H9 (cell line): ENCODE measurements around the gene DPYSL5. TPM values are rescaled to one million over a fixed set of nuclear protein-coding genes. Genes with fewer than 3 reads are reported as not detected.

Experiments
- DNase-seq: peaks from one replicate; pipeline ENCODE4 v3.0.0-alpha.2; 2017
- H2AFZ ChIP-seq: one replicate; pipeline ENCODE4 v1.6.1; 2013; ENCODE audit warnings: mild to moderate bottlenecking, low read length, control low read depth, moderate library complexity
- H2AK5ac ChIP-seq: 2 replicates; pipeline ENCODE4 v1.6.1; 2013; ENCODE audit warnings: low read length, control low read depth, mixed read lengths; ENCODE audit not compliant: insufficient read length
- H2BK120ac ChIP-seq: one replicate; pipeline ENCODE4 v1.6.1; 2013; ENCODE audit warnings: low read depth, mild to moderate bottlenecking, low read length, control low read depth, inconsistent platforms; ENCODE audit not compliant: poor library complexity, severe bottlenecking
- H2BK12ac ChIP-seq: 2 replicates; pipeline ENCODE4 v1.6.1; 2013; ENCODE audit warnings: low read length, control low read depth, mixed read lengths, low read depth; ENCODE audit not compliant: insufficient read length
- H2BK15ac ChIP-seq: 2 replicates; pipeline ENCODE4 v1.6.1; 2013; ENCODE audit warnings: low read depth, low read length, control low read depth
- H2BK20ac ChIP-seq: one replicate; pipeline ENCODE4 v1.6.1; 2013; ENCODE audit warnings: low read depth, mild to moderate bottlenecking, low read length, control low read depth, inconsistent platforms; ENCODE audit not compliant: poor library complexity, severe bottlenecking
- H2BK5ac ChIP-seq: 2 replicates; pipeline ENCODE4 v1.6.1; 2013; ENCODE audit warnings: low read length, control low read depth, mixed read lengths; ENCODE audit not compliant: insufficient read length
- H3K14ac ChIP-seq: 2 replicates; pipeline ENCODE4 v1.6.1; 2013; ENCODE audit warnings: low read length, control low read depth; ENCODE audit not compliant: insufficient read depth
- H3K18ac ChIP-seq: 2 replicates; pipeline ENCODE4 v1.6.1; 2013; ENCODE audit warnings: low read depth, mild to moderate bottlenecking, mixed read lengths, low read length, control low read depth; ENCODE audit not compliant: insufficient read length
- H3K23ac ChIP-seq: 2 replicates; pipeline ENCODE4 v1.6.1; 2013; ENCODE audit warnings: low read length, control low read depth, mixed read lengths, low read depth; ENCODE audit not compliant: insufficient read length
- H3K23me2 ChIP-seq: 2 replicates; pipeline ENCODE4 v1.6.1; 2013; ENCODE audit warnings: low read depth, mild to moderate bottlenecking, mixed read lengths, low read length, control low read depth; ENCODE audit not compliant: insufficient read length, poor library complexity, severe bottlenecking
- H3K27ac ChIP-seq: 2 replicates; pipeline ENCODE4 v1.5.1; 2013; ENCODE audit warnings: low read length, control low read depth, mixed read lengths, low read depth; ENCODE audit not compliant: insufficient read length
- H3K27me3 ChIP-seq: 2 replicates; pipeline ENCODE4 v1.6.1; 2013; ENCODE audit warnings: low read length, control low read depth, inconsistent platforms; ENCODE audit not compliant: insufficient read depth
- H3K4ac ChIP-seq: 2 replicates; pipeline ENCODE4 v1.6.1; 2013; ENCODE audit warnings: low read depth, mild to moderate bottlenecking, control low read depth, inconsistent platforms, low read length, moderate library complexity
- H3K4me1 ChIP-seq: 2 replicates; pipeline ENCODE4 v1.6.1; 2013; ENCODE audit warnings: low read length, control low read depth, inconsistent platforms; ENCODE audit not compliant: insufficient read depth
- H3K4me2 ChIP-seq: 2 replicates; pipeline ENCODE4 v1.6.1; 2013; ENCODE audit warnings: low read length, control low read depth, mixed read lengths; ENCODE audit not compliant: insufficient read length, insufficient read depth
- H3K56ac ChIP-seq: 2 replicates; pipeline ENCODE4 v1.6.1; 2013; ENCODE audit warnings: low read depth, mild to moderate bottlenecking, mixed read lengths, low read length, control low read depth; ENCODE audit not compliant: insufficient read length
- H3K79me1 ChIP-seq: 2 replicates; pipeline ENCODE4 v1.6.1; 2013; ENCODE audit warnings: low read depth, mild to moderate bottlenecking, moderate library complexity, low read length, control low read depth, inconsistent platforms; ENCODE audit not compliant: insufficient read depth, poor library complexity, severe bottlenecking
- H3K79me2 ChIP-seq: 2 replicates; pipeline ENCODE4 v1.6.1; 2013; ENCODE audit warnings: low read length, control low read depth, inconsistent platforms; ENCODE audit not compliant: insufficient read depth
- H3K9ac ChIP-seq: 2 replicates; pipeline ENCODE4 v1.6.1; 2013; ENCODE audit warnings: low read length, control low read depth, mixed read lengths; ENCODE audit not compliant: insufficient read length; ENCODE audit errors: extremely low read depth
- H3K9me3 ChIP-seq: one replicate; pipeline ENCODE4 v1.6.1; 2013; ENCODE audit warnings: low read depth, low read length, inconsistent platforms; ENCODE audit not compliant: control insufficient read depth
- H3T11ph ChIP-seq: one replicate; pipeline ENCODE4 v1.6.1; 2013; ENCODE audit warnings: mild to moderate bottlenecking, low read length, control low read depth, inconsistent platforms
- H4K20me1 ChIP-seq: one replicate; pipeline ENCODE4 v1.6.1; 2013; ENCODE audit not compliant: control insufficient read depth, insufficient read length, insufficient read depth
- H4K5ac ChIP-seq: 2 replicates; pipeline ENCODE4 v1.6.1; 2013; ENCODE audit warnings: low read depth, mild to moderate bottlenecking, mixed read lengths, low read length, control low read depth; ENCODE audit not compliant: insufficient read length
- H4K8ac ChIP-seq: replicated peaks from 2 replicates; pipeline ENCODE4 v1.6.1; 2013; ENCODE audit warnings: low read length, control low read depth, mixed read lengths, low read depth; ENCODE audit not compliant: insufficient read length
- H4K91ac ChIP-seq: 2 replicates; pipeline ENCODE4 v1.6.1; 2013; ENCODE audit warnings: low read depth, mild to moderate bottlenecking, moderate library complexity, mixed read lengths, low read length, control low read depth; ENCODE audit not compliant: insufficient read length
- H3K27ac Mint-ChIP-seq, 3 experiments: 2 replicates in 2 of 3; 3 replicates in 1 of 3; pipeline ENCODE4 v1.8.0; 2020 to 2021; ENCODE audit warnings: mixed read lengths in 3 of 3, mild to moderate bottlenecking in 1 of 3, moderate library complexity in 1 of 3
- H3K27me3 Mint-ChIP-seq: 2 replicates; pipeline ENCODE4 v1.8.0; 2021; ENCODE audit warnings: low read depth, mild to moderate bottlenecking, moderate library complexity, mixed read lengths
- H3K36me3 Mint-ChIP-seq, 3 experiments: 2 replicates in 2 of 3; 3 replicates in 1 of 3; pipeline ENCODE4 v1.8.0; 2020 to 2021; ENCODE audit warnings: low read depth in 3 of 3, mixed read lengths in 3 of 3; ENCODE audit not compliant: insufficient read depth in 1 of 3
- H3K4me1 Mint-ChIP-seq, 2 experiments: 2 replicates each; pipeline ENCODE4 v1.8.0; 2020; ENCODE audit warnings: mixed read lengths in 2 of 2
- H3K4me3 Mint-ChIP-seq, 2 experiments: 2 replicates in 1 of 2; 3 replicates in 1 of 2; pipeline ENCODE4 v1.8.0; 2020 to 2021; ENCODE audit warnings: mild to moderate bottlenecking in 2 of 2, mixed read lengths in 2 of 2, moderate library complexity in 1 of 2
- H3K9me3 Mint-ChIP-seq, 2 experiments: 2 replicates in 1 of 2; 3 replicates in 1 of 2; pipeline ENCODE4 v1.8.0; 2020; ENCODE audit warnings: mild to moderate bottlenecking in 2 of 2, mixed read lengths in 2 of 2, moderate library complexity in 1 of 2
- WGBS: extraction: QIAGEN DNeasy Blood & Tissue Kit; methylation state at CpG from one replicate; pipeline ENCODE4 v1.1.7; 2013; ENCODE audit warnings: missing lambda C conversion rate, low lambda C conversion rate, mixed read lengths; ENCODE audit not compliant: insufficient read length; ENCODE audit errors: extremely low coverage; 5-methylcytosine and 5-hydroxymethylcytosine counted together
- total RNA-seq: library from RNA; stranded (reverse); gene quantifications from 2 replicates; pipeline ENCODE4 v1.2.1, GENCODE V29; 2021
- TF ChIP-seq, protein P1 (sequence below): fragments of 200-600 bp; sonication (generic); conservative IDR thresholded peaks from 3 replicates; pipeline ENCODE4 v1.8.0; 2021; ENCODE audit warnings: antibody characterized with exemption, mild to moderate bottlenecking

The DPYSL5 gene
- total RNA-seq, 1 experiment from 2014 or later, result 6.4 TPM

DNA sequence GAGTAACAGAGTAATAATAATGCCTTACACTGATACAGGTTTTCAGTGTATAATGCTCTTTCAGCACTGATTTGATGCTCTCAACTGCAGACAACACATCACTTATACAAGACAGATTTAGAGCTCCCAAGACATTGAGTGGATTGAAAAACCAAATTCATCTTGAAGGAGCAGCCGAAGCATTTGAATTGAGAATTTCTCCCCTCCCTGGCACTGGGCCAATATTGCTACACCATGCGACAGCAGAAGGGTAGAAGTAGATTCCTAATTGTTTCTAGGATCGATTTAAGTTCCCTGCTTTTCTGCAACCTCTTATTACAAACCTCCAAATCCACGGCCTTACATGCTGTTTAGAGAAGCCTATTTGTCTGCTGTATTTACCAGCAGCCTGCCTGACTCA lies 46.6 kb upstream of the DPYSL5 start:
- H3K23me2 ChIP-seq, result no peaks in the 10 kb centered on the region
- Mint-ChIP-seq H3K27me3 (no peaks in the 10 kb centered on the region), H3K9me3 (no peaks in the 10 kb centered on the region), H3K4me3 (no peak overlapping the region), H3K36me3 (peaks cover 18 to 39% (median 35%) of the 10 kb centered on the region in 3 experiments; a peak in 6 of 7 replicates), H3K4me1 (peaks cover 2 to 4% of the 10 kb centered on the region in 2 experiments), H3K27ac (peak overlapping the region in 2 of 3 experiments; percentile 15 to 44; a peak in 1 of 7 replicates)
- no peak overlapping the region for H2BK15ac ChIP-seq
- no peak overlapping the region for H3K4me2 ChIP-seq
- no peak overlapping the region for H3K18ac ChIP-seq
- H4K8ac ChIP-seq, result no peak overlapping the region
- H2BK12ac ChIP-seq, result no peak overlapping the region
- no peak overlapping the region for H4K91ac ChIP-seq
- H2AFZ ChIP-seq, result no peak overlapping the region
- H3K14ac ChIP-seq, result no peak overlapping the region
- no peaks in the 10 kb centered on the region for H3K79me2 ChIP-seq
- no peak overlapping the region for H3K9ac ChIP-seq
- H4K5ac ChIP-seq, result no peak overlapping the region
- TF ChIP-seq, protein P1, sequence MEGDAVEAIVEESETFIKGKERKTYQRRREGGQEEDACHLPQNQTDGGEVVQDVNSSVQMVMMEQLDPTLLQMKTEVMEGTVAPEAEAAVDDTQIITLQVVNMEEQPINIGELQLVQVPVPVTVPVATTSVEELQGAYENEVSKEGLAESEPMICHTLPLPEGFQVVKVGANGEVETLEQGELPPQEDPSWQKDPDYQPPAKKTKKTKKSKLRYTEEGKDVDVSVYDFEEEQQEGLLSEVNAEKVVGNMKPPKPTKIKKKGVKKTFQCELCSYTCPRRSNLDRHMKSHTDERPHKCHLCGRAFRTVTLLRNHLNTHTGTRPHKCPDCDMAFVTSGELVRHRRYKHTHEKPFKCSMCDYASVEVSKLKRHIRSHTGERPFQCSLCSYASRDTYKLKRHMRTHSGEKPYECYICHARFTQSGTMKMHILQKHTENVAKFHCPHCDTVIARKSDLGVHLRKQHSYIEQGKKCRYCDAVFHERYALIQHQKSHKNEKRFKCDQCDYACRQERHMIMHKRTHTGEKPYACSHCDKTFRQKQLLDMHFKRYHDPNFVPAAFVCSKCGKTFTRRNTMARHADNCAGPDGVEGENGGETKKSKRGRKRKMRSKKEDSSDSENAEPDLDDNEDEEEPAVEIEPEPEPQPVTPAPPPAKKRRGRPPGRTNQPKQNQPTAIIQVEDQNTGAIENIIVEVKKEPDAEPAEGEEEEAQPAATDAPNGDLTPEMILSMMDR, result no peak
- WGBS, result no CpG with 5 or more reads among the region's 4 CpGs
- H3K23ac ChIP-seq, result no peak overlapping the region
- no peak overlapping the region for H3T11ph ChIP-seq
- H2BK20ac ChIP-seq, result no peak overlapping the region
- H3K27me3 ChIP-seq, result no peaks in the 10 kb centered on the region
- no peaks in the 10 kb centered on the region for H3K9me3 ChIP-seq
- H2BK120ac ChIP-seq, result no peak overlapping the region
- H3K27ac ChIP-seq, result no peak overlapping the region
- no peak overlapping the region for H3K4ac ChIP-seq
- no peak overlapping the region for H2AK5ac ChIP-seq
- H3K79me1 ChIP-seq, result no peaks in the 10 kb centered on the region
- H2BK5ac ChIP-seq, result no peak overlapping the region
- H3K56ac ChIP-seq, result no peak overlapping the region
- H4K20me1 ChIP-seq, result no peaks in the 10 kb centered on the region
- H3K4me1 ChIP-seq, result no peaks in the 10 kb centered on the region
- no peak for DNase-seq
